RWPE1 (cell line): Measurements from ENCODE around the gene TAF11.
"Not testable (repeated sequence)": the region's sequence is repeated elsewhere in the genome, so short reads cannot be mapped to it uniquely, and the experiment has no call there.

Experiments used
- CTCF ChIA-PET: fragments of 350-600 bp; sonication (Branson Sonifier 250); formaldehyde crosslinking; extraction: SDS; loops from one replicate; lab custom pipeline; 2021; lab: Yijun Ruan, JAX
- POLR2A ChIA-PET: fragments of 400-600 bp; formaldehyde crosslinking; extraction: SDS; loops from one replicate; lab custom pipeline; 2020; ENCODE audit warnings: antibody characterized with exemption; ENCODE audit not compliant: low non-redundant PET; lab: Yijun Ruan, JAX
- DNase-seq: peaks from one replicate; pipeline ENCODE4 v3.0.0; 2012; ENCODE audit warnings: low spot score
- H3K27ac ChIP-seq: fragments of 450-650 bp; 2 replicates; pipeline ENCODE4 v1.5.1; 2017
- TF ChIP-seq, protein P1 (sequence below): fragments of 450-650 bp; conservative IDR thresholded peaks from 2 replicates; pipeline ENCODE4 v1.5.1; 2017; ENCODE audit warnings: low read depth, mild to moderate bottlenecking

The TAF11 gene, protein sequence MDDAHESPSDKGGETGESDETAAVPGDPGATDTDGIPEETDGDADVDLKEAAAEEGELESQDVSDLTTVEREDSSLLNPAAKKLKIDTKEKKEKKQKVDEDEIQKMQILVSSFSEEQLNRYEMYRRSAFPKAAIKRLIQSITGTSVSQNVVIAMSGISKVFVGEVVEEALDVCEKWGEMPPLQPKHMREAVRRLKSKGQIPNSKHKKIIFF

DNA sequence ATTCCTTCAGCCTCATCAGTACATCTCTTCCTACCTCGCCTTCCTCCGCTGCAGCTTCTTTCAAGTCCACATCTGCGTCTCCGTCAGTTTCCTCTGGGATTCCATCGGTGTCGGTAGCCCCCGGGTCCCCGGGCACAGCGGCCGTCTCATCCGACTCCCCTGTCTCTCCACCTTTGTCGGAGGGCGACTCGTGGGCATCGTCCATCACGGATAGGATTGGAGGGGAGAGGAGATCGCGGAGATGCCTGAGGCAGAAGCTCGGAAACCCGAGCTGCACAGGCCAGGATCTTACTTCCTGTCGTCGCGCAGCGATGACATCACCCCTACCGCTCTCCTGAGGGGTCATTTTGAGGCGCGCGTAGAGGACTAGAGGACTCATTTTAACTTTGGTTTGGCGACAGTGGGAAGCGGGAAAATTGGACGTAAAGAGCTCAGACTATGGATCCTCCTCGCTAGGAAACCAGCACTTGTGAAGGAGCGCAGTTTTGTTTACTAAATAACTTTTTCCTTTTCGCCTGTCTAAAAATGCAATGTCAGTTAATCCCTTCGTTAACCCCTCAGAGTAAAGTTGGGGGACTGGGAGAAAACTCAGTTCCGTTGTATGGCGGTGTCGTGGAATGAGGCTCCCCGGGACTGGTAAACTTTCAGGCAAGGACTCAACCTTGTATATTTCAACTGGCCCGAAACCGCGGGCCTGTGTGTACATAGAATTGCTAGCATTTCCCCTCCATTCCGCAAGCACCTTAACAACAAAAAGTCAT lies at the start of gene TAF11:
Gene TAF11, minus strand, starts transcription at position 290 of the 761 bp plus-strand sequence. Its CDS starts 85 bp downstream, at position 205.
- TF ChIP-seq, protein P1, sequence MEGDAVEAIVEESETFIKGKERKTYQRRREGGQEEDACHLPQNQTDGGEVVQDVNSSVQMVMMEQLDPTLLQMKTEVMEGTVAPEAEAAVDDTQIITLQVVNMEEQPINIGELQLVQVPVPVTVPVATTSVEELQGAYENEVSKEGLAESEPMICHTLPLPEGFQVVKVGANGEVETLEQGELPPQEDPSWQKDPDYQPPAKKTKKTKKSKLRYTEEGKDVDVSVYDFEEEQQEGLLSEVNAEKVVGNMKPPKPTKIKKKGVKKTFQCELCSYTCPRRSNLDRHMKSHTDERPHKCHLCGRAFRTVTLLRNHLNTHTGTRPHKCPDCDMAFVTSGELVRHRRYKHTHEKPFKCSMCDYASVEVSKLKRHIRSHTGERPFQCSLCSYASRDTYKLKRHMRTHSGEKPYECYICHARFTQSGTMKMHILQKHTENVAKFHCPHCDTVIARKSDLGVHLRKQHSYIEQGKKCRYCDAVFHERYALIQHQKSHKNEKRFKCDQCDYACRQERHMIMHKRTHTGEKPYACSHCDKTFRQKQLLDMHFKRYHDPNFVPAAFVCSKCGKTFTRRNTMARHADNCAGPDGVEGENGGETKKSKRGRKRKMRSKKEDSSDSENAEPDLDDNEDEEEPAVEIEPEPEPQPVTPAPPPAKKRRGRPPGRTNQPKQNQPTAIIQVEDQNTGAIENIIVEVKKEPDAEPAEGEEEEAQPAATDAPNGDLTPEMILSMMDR, result no peak
- peak; percentile 84 for DNase-seq
- CTCF ChIA-PET, result interaction anchor here (0.6 kb wide), 1 partner anchor 472 kb away, joined by 3 read pairs; no protein-coding TSS in a partner anchor
- H3K27ac ChIP-seq, result peak within 1 kb of the TSS; percentile 80
- POLR2A ChIA-PET, result interaction anchor here (0.5 to 0.8 kb wide), 5 partner anchors 77 to 240 kb away, joined by 3 to 9 read pairs (median 4); partner anchors contain the start of gene SNRPC

DNA sequence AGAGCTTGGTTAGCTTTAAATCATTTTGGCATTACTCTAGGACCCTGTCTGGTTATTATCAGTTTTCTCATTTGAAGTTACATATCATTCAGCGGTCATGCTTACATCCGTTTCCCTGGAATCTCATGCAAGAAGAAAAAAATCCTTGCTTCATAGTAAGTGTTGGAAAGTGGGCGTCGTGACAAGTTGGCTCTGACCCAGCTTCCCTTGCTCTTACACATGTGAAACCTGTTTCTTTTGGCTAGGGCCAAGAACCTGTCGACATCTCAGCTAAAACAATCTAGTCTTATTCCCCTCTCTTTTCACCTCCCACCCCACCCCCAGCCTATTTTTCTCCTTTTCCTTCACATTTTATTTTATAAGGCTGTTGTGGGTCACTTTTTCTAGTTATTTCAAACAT lies 46.7 kb upstream of the TAF11 start:
- DNase-seq, result peak; percentile 16
- TF ChIP-seq, protein P1, result no peak
- H3K27ac ChIP-seq, result no peak overlapping the region
- POLR2A ChIA-PET, result no interaction called here
- CTCF ChIA-PET, result no interaction called here

DNA sequence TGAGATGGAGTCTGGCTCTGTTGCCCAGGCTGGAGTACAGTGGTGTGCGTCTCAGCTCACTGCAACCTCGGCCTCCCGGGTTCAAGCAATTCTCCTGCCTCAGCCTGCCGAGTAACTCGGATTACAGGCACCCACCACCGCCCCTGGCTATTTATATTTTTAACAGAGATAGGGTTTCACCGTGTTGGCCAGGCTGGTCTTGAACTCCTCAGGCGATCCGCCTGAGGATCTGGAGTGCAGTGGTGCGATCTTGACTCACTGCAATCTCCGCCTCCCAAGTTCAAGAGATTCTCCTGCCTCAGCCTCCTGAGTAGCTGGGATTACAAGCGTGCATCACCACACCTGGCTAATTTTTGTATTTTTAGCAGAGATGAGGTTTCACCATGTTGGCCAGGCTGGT lies 44.4 kb upstream of the TAF11 start:
- CTCF ChIA-PET, POLR2A ChIA-PET, H3K27ac ChIP-seq, DNase-seq: not testable (repeated sequence)

DNA sequence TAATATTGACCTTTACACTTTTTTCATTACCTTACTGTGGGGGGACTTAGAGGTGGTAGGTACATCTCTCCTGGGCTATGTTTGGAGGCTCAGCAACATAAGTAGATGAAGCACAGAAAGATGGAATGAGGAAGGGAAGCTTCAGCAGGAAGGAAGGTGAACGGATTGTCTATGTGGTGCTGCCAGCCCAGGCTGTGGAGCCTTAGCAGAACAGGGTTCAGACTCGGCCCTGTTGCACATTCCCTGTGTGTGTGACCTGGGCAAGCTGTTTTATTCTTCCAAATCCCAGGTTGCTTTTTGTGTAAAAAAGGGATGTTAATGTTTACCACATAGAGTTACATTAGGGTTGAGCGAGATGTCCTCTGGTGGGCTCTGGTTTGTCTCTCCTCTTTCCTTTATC lies 42.4 kb upstream of the TAF11 start:
- ChIA-PET CTCF (interaction anchor here (0.6 to 0.7 kb wide), 2 partner anchors 57 to 514 kb away, joined by 3 to 7 read pairs; no protein-coding TSS in a partner anchor), POLR2A (no interaction called here)
- no peak for DNase-seq
- TF ChIP-seq, protein P1, result no peak
- H3K27ac ChIP-seq, result no peak overlapping the region

DNA sequence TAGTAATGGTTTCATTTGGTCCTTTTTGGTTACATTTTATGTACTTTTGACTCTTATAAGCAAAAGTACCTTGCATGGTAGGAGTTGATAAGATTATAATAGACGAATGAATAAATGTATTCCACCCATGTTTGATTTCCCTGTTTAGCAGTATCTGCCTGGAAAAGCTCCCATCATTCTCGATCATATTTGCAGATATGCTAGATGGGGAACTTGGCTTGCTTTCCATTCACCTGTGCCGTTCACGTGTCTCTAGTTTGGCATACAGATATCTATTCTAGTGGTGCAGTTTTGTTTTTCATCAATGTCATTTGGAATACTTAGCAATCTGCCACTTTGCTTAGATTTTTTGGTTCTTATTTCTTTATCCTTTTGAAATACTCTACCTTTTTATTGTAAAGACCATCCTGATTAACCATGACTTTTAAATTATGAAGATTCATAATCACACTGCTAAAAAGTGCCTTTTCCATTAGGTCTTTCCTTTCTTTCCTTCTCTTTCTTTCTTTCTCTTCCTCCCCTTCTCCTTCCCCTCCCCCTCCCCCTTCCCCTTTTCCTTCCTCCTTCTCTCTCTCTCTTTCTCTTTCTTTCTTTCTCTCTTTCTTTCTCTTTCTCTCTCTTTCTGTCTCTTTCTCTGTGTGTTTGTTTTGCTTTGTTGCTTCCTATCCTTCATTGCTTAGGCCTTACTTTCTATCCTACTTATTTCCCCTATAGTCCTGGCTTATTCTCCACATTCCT lies 41.6 kb upstream of the TAF11 start:
- POLR2A ChIA-PET, result no interaction called here
- CTCF ChIA-PET, result no interaction called here
- TF ChIP-seq, protein P1, result no peak
- H3K27ac ChIP-seq, result no peak overlapping the region
- DNase-seq, result no peak

DNA sequence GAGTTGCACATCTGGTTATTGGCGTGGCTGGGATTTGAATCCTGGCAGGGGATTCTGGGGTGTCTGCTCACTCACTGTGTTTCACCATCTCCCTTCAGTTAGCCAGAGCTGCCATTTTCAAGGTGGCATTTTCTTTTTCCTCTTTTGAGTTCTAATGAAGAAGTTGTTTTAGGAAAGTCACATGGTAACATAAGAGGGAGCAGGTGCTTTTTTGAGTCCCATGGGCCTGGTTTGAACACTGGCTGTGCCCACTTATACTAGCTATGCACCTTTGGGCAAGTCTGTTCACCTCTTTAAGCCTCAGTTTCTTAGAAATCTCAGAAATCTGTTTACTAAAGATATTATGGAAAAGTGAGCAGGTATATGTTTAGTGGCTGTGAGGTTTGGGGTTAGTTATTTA lies 40.9 kb upstream of the TAF11 start:
- DNase-seq, result no peak
- ChIA-PET CTCF (no interaction called here), POLR2A (no interaction called here)
- H3K27ac ChIP-seq, result no peak overlapping the region
- TF ChIP-seq, protein P1, result no peak
